HepG2 (cell line): ENCODE measurements around the gene BRIP1. TPM values are rescaled to one million over a fixed set of nuclear protein-coding genes. Genes with fewer than 3 reads are reported as not detected.

Experiments
- ATAC-seq: fragments of 200-7000 bp; cut with Tn5 transposase; 3 replicates; pipeline ENCODE4 v1.9.1; 2020; ENCODE audit warnings: mild to moderate bottlenecking, moderate library complexity
- BruUV-seq: library from RNA; stranded (reverse); fragments of 400-500 nt; replicated peaks from 2 replicates; lab custom pipeline; 2021; lab: Mats Ljungman, UMichigan
- CTCF ChIA-PET: fragments of 300-600 bp; formaldehyde crosslinking; extraction: SDS; loops from one replicate; lab custom pipeline; 2021; ENCODE audit warnings: low total read pairs, inconsistent platforms, low intra/inter-chr PET ratio; lab: Yijun Ruan, JAX
- POLR2A ChIA-PET: fragments of 350-600 bp; sonication (Branson Sonifier 250); formaldehyde crosslinking; loops from one replicate; lab custom pipeline; 2020; ENCODE audit warnings: antibody characterized with exemption, inconsistent platforms; lab: Yijun Ruan, JAX
- DNase-seq: peaks from one replicate; pipeline ENCODE4 v3.0.0-alpha.2; 2015; ENCODE audit warnings: low spot score
- FAIRE-seq: peaks from 3 replicates; lab custom pipeline; 2011; peaks lifted over from hg19 to GRCh38; lab: Jason Lieb, UNC
- H2AFZ ChIP-seq: one replicate; pipeline ENCODE4 v1.6.1; 2011; ENCODE audit warnings: low read length, inconsistent platforms
- H3K27ac ChIP-seq: fragments of 300-600 bp; 3 replicates; pipeline ENCODE4 v1.8.0; 2011; ENCODE audit warnings: mixed run types, mild to moderate bottlenecking, mixed read lengths, low read length, inconsistent platforms; ENCODE audit not compliant: insufficient read depth; ENCODE audit errors: extremely low read length
- H3K27me3 ChIP-seq, 2 experiments: fragments of 200-600 bp in 1 of 2; 2 replicates in 1 of 2; 3 replicates in 1 of 2; pipeline versions ENCODE4 v1.6.0 to v1.8.0; 2011; ENCODE audit warnings: low read length in 2 of 2, mild to moderate bottlenecking in 2 of 2, moderate library complexity in 2 of 2, inconsistent platforms in 1 of 2; ENCODE audit not compliant: insufficient read depth in 2 of 2, control insufficient read depth in 1 of 2
- H3K36me3 ChIP-seq, 2 experiments: fragments of 200-600 bp in 1 of 2; replicated peaks in 1 of 2; 2 replicates in 1 of 2; 3 replicates in 1 of 2; pipeline versions ENCODE4 v1.5.1 to v1.8.0; 2011; ENCODE audit warnings: low read length in 2 of 2, inconsistent platforms in 1 of 2; ENCODE audit not compliant: insufficient read depth in 2 of 2, control insufficient read depth in 1 of 2
- H3K4me1 ChIP-seq: 2 replicates; pipeline ENCODE4 v1.5.1; 2012; ENCODE audit warnings: low read length, inconsistent platforms; ENCODE audit not compliant: insufficient read depth
- H3K4me2 ChIP-seq: 2 replicates; pipeline ENCODE4 v1.6.0; 2011; ENCODE audit warnings: low read depth, low read length, inconsistent platforms
- H3K4me3 ChIP-seq, 3 experiments: fragments of 200-600 bp in 1 of 3; sonication (generic), shearing (Covaris generic) in 1 of 3; replicated peaks in 1 of 3; 2 replicates each; pipeline ENCODE4 v1.5.1; 2011 to 2016; ENCODE audit warnings: low read length in 3 of 3, inconsistent platforms in 2 of 3, low read depth in 2 of 3, mild to moderate bottlenecking in 2 of 3, control low read depth in 1 of 3, mixed read lengths in 1 of 3; ENCODE audit not compliant: insufficient read depth in 1 of 3
- H3K79me2 ChIP-seq: one replicate; pipeline ENCODE4 v1.6.1; 2011; ENCODE audit warnings: low read length, inconsistent platforms; ENCODE audit not compliant: insufficient read depth
- H3K9ac ChIP-seq: 2 replicates; pipeline ENCODE4 v1.6.0; 2011; ENCODE audit warnings: mild to moderate bottlenecking, low read depth, low read length, inconsistent platforms; ENCODE audit not compliant: insufficient read depth
- H3K9me3 ChIP-seq: 2 replicates; pipeline ENCODE4 v1.5.1; 2012; ENCODE audit warnings: mild to moderate bottlenecking, low read length
- H4K20me1 ChIP-seq: 2 replicates; pipeline ENCODE4 v1.6.0; 2011; ENCODE audit warnings: inconsistent platforms, mild to moderate bottlenecking, low read length, moderate library complexity; ENCODE audit not compliant: insufficient read depth
- EED ChIP-seq: sonication (generic); formaldehyde crosslinking; IDR thresholded peaks from 2 replicates; pipeline ENCODE4 v1.5.0; 2020; ENCODE audit warnings: mild to moderate bottlenecking, missing genetic modification reagents
- KDM5A ChIP-seq: fragments of 200-600 bp; sonication (generic); IDR thresholded peaks from 2 replicates; pipeline ENCODE4 v1.7.0; 2018; ENCODE audit warnings: antibody characterized with exemption, mild to moderate bottlenecking, low read length, borderline replicate concordance
- KLF16 ChIP-seq, 2 experiments: sonication (generic) in 1 of 2; formaldehyde crosslinking in 1 of 2; IDR thresholded peaks; 2 replicates each; pipeline versions ENCODE4 v1.6.1 to v1.8.0; 2016 to 2023; ENCODE audit warnings: missing genetic modification reagents in 2 of 2, missing compliant biosample characterization in 1 of 2
- MXD1 ChIP-seq: sonication (generic); formaldehyde crosslinking; IDR thresholded peaks from 2 replicates; pipeline ENCODE4 v1.4.0; 2020; ENCODE audit warnings: mild to moderate bottlenecking, missing genetic modification reagents
- ZBTB34 ChIP-seq: sonication (generic); formaldehyde crosslinking; IDR thresholded peaks from 2 replicates; pipeline ENCODE4 v1.8.0; 2022; ENCODE audit warnings: mild to moderate bottlenecking, missing genetic modification reagents
- ZFP36L1 ChIP-seq: sonication (generic); formaldehyde crosslinking; IDR thresholded peaks from 2 replicates; pipeline ENCODE4 v1.8.0; 2022; ENCODE audit warnings: mild to moderate bottlenecking, missing genetic modification reagents, moderate library complexity
- ZGPAT ChIP-seq: IDR thresholded peaks from 2 replicates; pipeline ENCODE4 v1.6.1; 2016; ENCODE audit warnings: mild to moderate bottlenecking
- ZNF589 ChIP-seq: sonication (generic); formaldehyde crosslinking; conservative IDR thresholded peaks from 2 replicates; pipeline ENCODE4 v1.8.0; 2022; ENCODE audit warnings: mild to moderate bottlenecking, moderate library complexity, missing genetic modification reagents
- ZNF781 ChIP-seq: sonication (generic); formaldehyde crosslinking; IDR thresholded peaks from 2 replicates; pipeline ENCODE4 v1.5.1; 2020; ENCODE audit warnings: borderline replicate concordance, mild to moderate bottlenecking, missing genetic modification reagents; ENCODE audit errors: not compliant biosample characterization
- WGBS: methylation state at CpG from one replicate; pipeline ENCODE4 v1.1.6; 2017; ENCODE audit warnings: low lambda C conversion rate; 5-methylcytosine and 5-hydroxymethylcytosine counted together
- in situ Hi-C: cut with HindIII; loops from 2 replicates; pipeline ENCODE4 v1.10.0; 2017; ENCODE audit warnings: low pct_unique_long_range_greater_than_20kb; ENCODE audit not compliant: extremely low pct_ligation_motif_present
- intact Hi-C: fragments of 100-400 bp; cut with micrococcal nuclease; formaldehyde crosslinking; loops from one replicate; pipeline ENCODE4 v1.10.0; 2022; ENCODE audit not compliant: unreplicated experiment
- polyA plus RNA-seq, 8 experiments: library from polyadenylated mRNA; depleted of rRNA in 3 of 8; stranded (reverse) in 7 of 8; unstranded in 1 of 8; fragments of >200 nt; fragmentation: Illumina TruSeq in 4 of 8; extraction: Trizol in 4 of 8; gene quantifications; 2 replicates each; pipeline versions ENCODE4 v1.2.1 to v1.2.3, GENCODE V29; 2011 to 2016; ENCODE audit warnings: low read depth in 4 of 8, missing spikeins in 1 of 8, mixed read lengths in 1 of 8; ENCODE audit not compliant: insufficient read depth in 1 of 8
- total RNA-seq, 5 experiments: library from RNA; depleted of rRNA; stranded (reverse); fragments of >200 nt; fragmentation: Illumina TruSeq; extraction: Trizol; gene quantifications; 2 replicates each; pipeline ENCODE4 v1.2.3, GENCODE V29; 2016; ENCODE audit warnings: low read depth in 1 of 5

The BRIP1 gene
- total and polyA plus RNA-seq, 2 of the 13 experiments (the other 11 are each of a cell fraction or from before 2014, with no cell fraction given), result 3.8 to 27.7 TPM

GRCh38 chr17:61734012-61734411, 129.3 kb downstream of the BRIP1 start:
- TF ChIP-seq ZGPAT (CRISPR knock-in tag) (no peak), ZNF589 (CRISPR knock-in tag) (no peak), ZBTB34 (CRISPR knock-in tag) (no peak), KDM5A (no peak), ZFP36L1 (CRISPR knock-in tag) (no peak), MXD1 (no peak), EED (no peak), ZNF781 (CRISPR knock-in tag) (no peak), KLF16 (CRISPR knock-in tag; IDR thresholded peaks at IDR 0.05) (no peak)
- WGBS, result 95% methylated on average over 3 of the region's 3 CpGs
- CTCF ChIA-PET, result no interaction called here
- Histone ChIP-seq H3K27me3 (no peaks in the 10 kb centered on the region), H4K20me1 (no peaks in the 10 kb centered on the region), H3K79me2 (no peaks in the 10 kb centered on the region), H3K27ac (no peak overlapping the region), H3K4me3 (no peak overlapping the region), H3K9ac (no peak overlapping the region), H3K4me2 (no peak overlapping the region), H3K9me3 (no peaks in the 10 kb centered on the region), H2AFZ (no peak overlapping the region), H3K36me3 (no peaks in the 10 kb centered on the region; a peak in 2 of 5 replicates), H3K4me1 (no peaks in the 10 kb centered on the region)
- intact Hi-C loops, result no loop called here
- POLR2A ChIA-PET, result no interaction called here
- BruUV-seq, result no TSS peak
- in situ Hi-C loops, result no loop called here
- FAIRE-seq (no peak), ATAC-seq (no peak), DNase-seq (no peak)
